Activated CD8-positive, alpha-beta memory T cell treated with anti-CD3 and anti-CD28 coated beads, Interleukin-2, amount 10 ng/mL, durations not matched to agents 7 days and 5 days (primary cell): ENCODE data around the gene ATF3. TPM values are rescaled to one million over a fixed set of nuclear protein-coding genes. Genes with fewer than 3 reads are reported as not detected.

ENCODE experiments used
- ATAC-seq: fragments of 150-1000 bp; cut with Tn5 transposase; one replicate; pipeline ENCODE4 v1.10.0; 2021; ENCODE audit warnings: moderate library complexity
- CTCF ChIA-PET: fragments of 350-600 bp; sonication (Branson Sonifier 250); formaldehyde crosslinking; loops from one replicate; lab custom pipeline; 2021; ENCODE audit warnings: antibody characterized with exemption; lab: Charles Lee
- DNase-seq: peaks from one replicate; pipeline ENCODE4 v3.0.0-alpha.2; 2020
- H3K27ac Mint-ChIP-seq: one replicate; pipeline ENCODE4 v1.8.0; 2021; ENCODE audit warnings: mild to moderate bottlenecking, mixed read lengths
- H3K27me3 Mint-ChIP-seq: one replicate; pipeline ENCODE4 v1.8.0; 2021; ENCODE audit warnings: mixed read lengths
- H3K36me3 Mint-ChIP-seq: one replicate; pipeline ENCODE4 v1.8.0; 2021; ENCODE audit warnings: mild to moderate bottlenecking, mixed read lengths
- H3K4me1 Mint-ChIP-seq: one replicate; pipeline ENCODE4 v1.8.0; 2021; ENCODE audit warnings: mixed read lengths
- H3K4me3 Mint-ChIP-seq: one replicate; pipeline ENCODE4 v1.8.0; 2021; ENCODE audit warnings: mild to moderate bottlenecking, moderate library complexity, mixed read lengths
- H3K9me3 Mint-ChIP-seq: one replicate; pipeline ENCODE4 v1.8.0; 2022; ENCODE audit warnings: low read depth, mixed read lengths
- total RNA-seq, 2 experiments: library from RNA; stranded (reverse); gene quantifications; one replicate each; pipeline ENCODE4 v1.2.3, GENCODE V29; 2021

Gene ATF3
- total RNA-seq, 2 experiments from 2014 or later, result 21.3 to 36.5 TPM

DNA sequence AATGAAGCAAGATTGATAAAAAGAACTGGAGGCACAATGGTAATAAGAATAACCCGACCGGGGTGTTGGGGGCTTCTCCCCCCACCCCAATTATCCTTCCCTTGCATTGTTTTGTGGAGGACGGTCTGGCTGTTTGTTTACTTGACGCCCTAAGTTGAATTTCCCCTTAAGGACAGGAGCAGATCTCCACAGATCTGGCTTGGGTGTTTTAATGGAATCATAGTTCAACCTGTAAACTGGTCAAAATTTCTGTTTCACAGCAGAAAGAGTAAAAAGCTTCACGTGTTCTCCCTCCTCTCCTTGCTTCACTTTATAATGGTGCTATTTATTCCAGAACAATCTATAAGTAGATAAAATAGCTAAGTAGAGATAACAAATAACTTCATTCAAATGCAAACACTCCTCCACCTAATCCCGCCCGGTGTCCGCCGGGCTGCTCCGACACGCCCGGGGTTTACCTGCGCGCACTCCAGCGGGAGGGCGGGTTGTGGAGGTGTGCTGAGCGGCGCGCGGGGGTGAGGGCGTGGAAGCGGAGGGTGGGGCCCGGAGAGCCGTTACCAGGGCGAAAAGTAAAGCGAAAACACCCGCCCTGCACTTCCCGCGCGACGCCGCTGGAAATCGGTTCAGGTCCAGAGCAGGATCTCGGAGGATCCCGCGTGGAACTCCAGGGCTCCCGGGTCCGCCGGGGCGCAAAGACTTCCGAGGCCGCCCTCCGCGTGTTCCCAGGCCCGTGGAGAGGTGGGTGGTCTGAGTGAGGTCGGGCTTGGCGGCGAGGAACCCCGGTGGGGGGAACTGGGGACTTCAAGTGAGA, 2.0 kb upstream of the ATF3 start:
- H3K27ac Mint-ChIP-seq, result peak overlapping the region; percentile 96
- CTCF ChIA-PET, result interaction anchor here (0.7 to 4.8 kb wide), 4 partner anchors 10 to 148 kb away, joined by 3 to 34 read pairs (median 9); no protein-coding TSS in a partner anchor
- ATAC-seq (peak; percentile 8), DNase-seq (peak; percentile 73)
- peaks cover 52% of the 10 kb centered on the region for H3K27me3 Mint-ChIP-seq
- H3K9me3 Mint-ChIP-seq, result no peaks in the 10 kb centered on the region
- H3K4me3 Mint-ChIP-seq, result peak overlapping the region; percentile 90
- peaks cover 37% of the 10 kb centered on the region for H3K4me1 Mint-ChIP-seq
- H3K36me3 Mint-ChIP-seq, result peaks cover 12% of the 10 kb centered on the region

DNA sequence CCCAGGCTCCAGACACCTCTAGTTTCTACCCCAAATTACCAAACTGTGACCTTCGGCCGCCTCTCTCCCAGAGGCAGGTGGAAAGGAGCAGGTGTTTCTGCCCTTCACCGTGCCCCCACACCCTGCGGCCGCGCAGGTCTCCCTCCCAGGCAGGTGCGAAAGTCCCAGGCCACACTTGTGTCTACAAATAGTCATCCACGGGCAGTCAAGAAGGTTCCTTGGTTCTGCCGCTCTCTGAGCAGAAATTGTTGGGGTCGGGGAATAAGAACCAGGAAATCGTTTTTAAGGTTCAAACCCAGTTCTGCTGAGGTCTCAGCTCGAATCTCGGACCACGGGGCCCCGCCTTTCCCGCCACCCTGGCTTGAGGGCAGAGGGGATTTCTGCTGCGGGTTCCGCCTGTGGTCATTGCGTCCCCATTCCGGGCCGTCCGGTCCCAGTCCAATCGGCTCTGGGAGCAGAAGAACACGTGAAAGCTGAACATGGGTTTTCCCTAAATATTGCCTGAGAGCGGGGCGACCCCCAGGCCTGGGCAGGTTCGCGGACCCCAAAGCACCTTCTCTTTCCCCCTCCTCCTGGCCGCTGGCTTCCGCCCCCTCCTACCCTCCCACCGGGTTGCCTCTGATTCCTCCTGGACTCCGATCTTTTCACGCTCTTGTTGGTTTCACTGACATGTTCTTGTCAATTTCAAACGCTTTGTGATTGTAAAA, 1.2 kb upstream of the ATF3 start:
- ATAC-seq (no peak), DNase-seq (peak; percentile 68)
- Mint-ChIP-seq H3K27ac (peak overlapping the region; percentile 96), H3K4me3 (peak overlapping the region; percentile 90), H3K9me3 (no peaks in the 10 kb centered on the region), H3K36me3 (peaks cover 12% of the 10 kb centered on the region), H3K4me1 (peaks cover 40% of the 10 kb centered on the region), H3K27me3 (peaks cover 45% of the 10 kb centered on the region)
- CTCF ChIA-PET, result interaction anchor here (1.2 to 4.8 kb wide), 5 partner anchors 10 to 150 kb away, joined by 3 to 34 read pairs (median 5); no protein-coding TSS in a partner anchor

- peaks cover 12% of the 10 kb centered on the region for H3K36me3 Mint-ChIP-seq
- peak overlapping the region; percentile 90 for H3K4me3 Mint-ChIP-seq
- peak overlapping the region; percentile 96 for H3K27ac Mint-ChIP-seq
- peaks cover 45% of the 10 kb centered on the region for H3K4me1 Mint-ChIP-seq
- no peaks in the 10 kb centered on the region for H3K9me3 Mint-ChIP-seq
- DNase-seq (no peak), ATAC-seq (peak; percentile 3)
- peaks cover 41% of the 10 kb centered on the region for H3K27me3 Mint-ChIP-seq
- CTCF ChIA-PET, result interaction anchor here (0.6 to 4.8 kb wide), 12 partner anchors 11 to 186 kb away, joined by 3 to 34 read pairs (median 4); no protein-coding TSS in a partner anchor
These were observed 609 bp upstream of the ATF3 start for GRCh38 chr1:212607913-212608391.

- DNase-seq, result peak; percentile 76
- CTCF ChIA-PET, result interaction anchor here (0.6 to 4.8 kb wide), 10 partner anchors 12 to 172 kb away, joined by 3 to 34 read pairs (median 4); no protein-coding TSS in a partner anchor
- peaks cover 33% of the 10 kb centered on the region for H3K27me3 Mint-ChIP-seq
- ATAC-seq, result peak; percentile 24
- H3K36me3 Mint-ChIP-seq, result peaks cover 16% of the 10 kb centered on the region
- peak overlapping the region; percentile 90 for H3K4me3 Mint-ChIP-seq
- H3K4me1 Mint-ChIP-seq, result peaks cover 57% of the 10 kb centered on the region
- H3K9me3 Mint-ChIP-seq, result no peaks in the 10 kb centered on the region
- H3K27ac Mint-ChIP-seq, result peak overlapping the region; percentile 96
These were observed 569 bp downstream of the ATF3 start for GRCh38 chr1:212608959-212609700.

DNA sequence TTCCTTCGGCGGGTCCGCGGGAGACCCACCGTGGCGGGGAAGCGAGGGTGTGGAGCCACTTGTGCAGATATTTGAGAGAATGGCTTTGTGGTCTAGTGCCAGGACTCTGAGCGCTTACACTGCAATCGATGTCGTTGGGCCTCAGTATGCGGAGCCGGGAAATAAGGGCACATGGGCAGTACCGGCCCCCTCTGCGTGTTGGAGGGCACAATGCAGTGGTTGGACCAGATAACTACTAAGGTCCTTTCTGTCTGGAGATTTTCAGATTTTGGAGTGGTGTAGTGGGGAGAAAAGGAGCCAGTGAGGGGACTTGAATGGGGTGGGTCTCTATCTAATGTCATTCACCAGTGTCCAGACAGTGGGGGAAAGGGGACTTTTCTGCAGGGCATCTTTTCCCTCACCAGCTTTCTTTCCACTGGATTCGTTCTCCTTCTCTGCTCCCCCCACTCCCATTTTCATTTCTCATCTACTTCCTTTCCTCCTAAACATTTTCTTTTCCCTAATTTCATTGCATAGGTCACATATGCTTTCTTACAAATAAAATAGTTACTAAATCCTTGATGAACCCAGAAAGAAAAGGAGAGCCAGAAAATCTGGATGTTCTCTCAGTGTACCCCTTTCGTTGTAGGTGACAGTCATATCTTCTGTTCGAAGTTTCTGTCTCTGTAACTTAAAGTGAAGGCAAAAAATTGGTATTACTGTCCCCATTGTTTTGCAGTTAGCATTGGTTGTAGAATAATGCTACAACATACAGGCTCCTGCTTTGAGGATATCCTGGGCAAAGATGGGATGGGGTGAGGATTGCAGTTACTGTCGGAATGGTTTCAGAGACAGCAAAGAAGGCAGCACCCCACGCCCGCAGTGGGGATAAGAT, 1.4 kb downstream of the ATF3 start:
- peak overlapping the region; percentile 96 for H3K27ac Mint-ChIP-seq
- no peak for DNase-seq
- CTCF ChIA-PET, result interaction anchor here (0.6 to 4.8 kb wide), 7 partner anchors 13 to 171 kb away, joined by 3 to 34 read pairs (median 4); no protein-coding TSS in a partner anchor
- H3K4me1 Mint-ChIP-seq, result peaks cover 63% of the 10 kb centered on the region
- ATAC-seq, result no peak
- H3K36me3 Mint-ChIP-seq, result peaks cover 23% of the 10 kb centered on the region
- no peaks in the 10 kb centered on the region for H3K9me3 Mint-ChIP-seq
- H3K4me3 Mint-ChIP-seq, result peak overlapping the region; percentile 90
- H3K27me3 Mint-ChIP-seq, result peaks cover 25% of the 10 kb centered on the region

DNA sequence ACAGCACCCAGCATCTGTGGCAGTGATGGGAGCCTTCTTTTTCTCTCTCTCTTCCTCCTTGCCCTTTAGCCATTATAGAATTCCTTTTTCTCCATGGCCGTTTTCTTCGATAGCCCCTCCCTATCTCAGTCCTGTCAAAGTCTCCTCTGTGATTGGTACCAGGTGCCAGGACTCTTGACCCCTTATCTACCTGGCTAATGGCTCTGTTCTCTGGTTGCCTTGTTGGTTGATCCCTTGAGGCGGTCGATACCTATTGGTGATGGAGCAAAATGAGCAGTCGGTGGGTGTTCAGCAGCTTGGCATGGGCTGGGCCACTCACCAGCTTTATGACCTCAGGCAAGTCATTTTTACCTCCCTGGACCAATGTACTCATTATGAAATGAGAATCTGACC, 2.0 kb downstream of the ATF3 start:
- DNase-seq (no peak), ATAC-seq (no peak)
- Mint-ChIP-seq H3K9me3 (no peaks in the 10 kb centered on the region), H3K4me3 (peak overlapping the region; percentile 90), H3K27ac (peak overlapping the region; percentile 24), H3K4me1 (peaks cover 65% of the 10 kb centered on the region), H3K27me3 (peaks cover 19% of the 10 kb centered on the region), H3K36me3 (peaks cover 29% of the 10 kb centered on the region)
- CTCF ChIA-PET, result interaction anchor here (0.9 to 3.0 kb wide), 2 partner anchors 55 to 133 kb away, joined by 6 to 17 read pairs; no protein-coding TSS in a partner anchor

DNA sequence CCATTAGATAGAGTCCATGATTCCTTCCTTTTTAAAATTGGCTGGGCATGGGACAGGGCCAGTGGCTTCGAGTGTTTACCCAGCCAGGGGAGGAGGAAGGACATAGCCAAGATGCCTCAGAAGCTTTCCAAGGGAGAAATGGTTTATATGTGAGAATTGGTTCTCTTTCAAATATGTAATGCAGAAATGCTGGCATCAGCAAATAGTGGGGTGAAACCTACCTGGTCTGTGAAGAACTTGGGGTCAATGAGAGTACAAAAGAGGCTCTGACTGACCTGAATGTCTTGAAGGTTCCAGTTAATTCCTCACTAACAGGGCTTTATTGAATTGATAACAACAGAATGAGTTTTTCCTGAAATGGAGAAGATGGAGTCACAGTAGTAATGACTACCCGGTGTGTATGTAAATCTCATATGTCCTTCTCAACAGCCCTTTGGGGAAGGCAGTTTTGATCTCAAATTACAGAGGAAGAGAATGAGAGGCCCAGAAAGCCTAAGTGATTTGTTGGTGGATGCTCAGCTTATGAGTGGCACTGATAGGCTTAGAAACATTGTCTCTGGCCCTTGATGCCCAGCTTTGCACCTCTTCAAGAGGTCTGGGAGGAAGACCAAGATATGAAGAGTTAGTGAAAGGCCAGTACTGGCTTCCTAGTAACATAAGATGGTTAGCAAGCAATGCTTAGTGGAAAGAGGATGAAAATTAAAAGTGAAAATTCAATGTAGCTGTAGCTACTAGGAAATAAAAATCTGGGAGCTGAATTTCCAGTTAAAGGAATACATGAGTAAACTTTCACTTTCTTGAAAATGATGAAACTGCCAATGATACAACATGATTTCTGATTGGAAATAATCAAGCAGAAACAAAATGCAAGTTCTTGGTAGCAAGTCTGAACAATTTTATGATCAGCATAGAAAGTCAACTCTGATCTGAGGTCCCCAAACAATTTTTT, 2.7 kb downstream of the ATF3 start:
- peaks cover 35% of the 10 kb centered on the region for H3K36me3 Mint-ChIP-seq
- DNase-seq (no peak), ATAC-seq (no peak)
- no peaks in the 10 kb centered on the region for H3K9me3 Mint-ChIP-seq
- H3K27me3 Mint-ChIP-seq, result peaks cover 12% of the 10 kb centered on the region
- CTCF ChIA-PET, result interaction anchor here (0.9 to 3.0 kb wide), 5 partner anchors 54 to 180 kb away, joined by 3 to 17 read pairs (median 6); no protein-coding TSS in a partner anchor
- H3K4me3 Mint-ChIP-seq, result peak overlapping the region; percentile 90
- peaks cover 58% of the 10 kb centered on the region for H3K4me1 Mint-ChIP-seq
- no peak overlapping the region for H3K27ac Mint-ChIP-seq

DNA sequence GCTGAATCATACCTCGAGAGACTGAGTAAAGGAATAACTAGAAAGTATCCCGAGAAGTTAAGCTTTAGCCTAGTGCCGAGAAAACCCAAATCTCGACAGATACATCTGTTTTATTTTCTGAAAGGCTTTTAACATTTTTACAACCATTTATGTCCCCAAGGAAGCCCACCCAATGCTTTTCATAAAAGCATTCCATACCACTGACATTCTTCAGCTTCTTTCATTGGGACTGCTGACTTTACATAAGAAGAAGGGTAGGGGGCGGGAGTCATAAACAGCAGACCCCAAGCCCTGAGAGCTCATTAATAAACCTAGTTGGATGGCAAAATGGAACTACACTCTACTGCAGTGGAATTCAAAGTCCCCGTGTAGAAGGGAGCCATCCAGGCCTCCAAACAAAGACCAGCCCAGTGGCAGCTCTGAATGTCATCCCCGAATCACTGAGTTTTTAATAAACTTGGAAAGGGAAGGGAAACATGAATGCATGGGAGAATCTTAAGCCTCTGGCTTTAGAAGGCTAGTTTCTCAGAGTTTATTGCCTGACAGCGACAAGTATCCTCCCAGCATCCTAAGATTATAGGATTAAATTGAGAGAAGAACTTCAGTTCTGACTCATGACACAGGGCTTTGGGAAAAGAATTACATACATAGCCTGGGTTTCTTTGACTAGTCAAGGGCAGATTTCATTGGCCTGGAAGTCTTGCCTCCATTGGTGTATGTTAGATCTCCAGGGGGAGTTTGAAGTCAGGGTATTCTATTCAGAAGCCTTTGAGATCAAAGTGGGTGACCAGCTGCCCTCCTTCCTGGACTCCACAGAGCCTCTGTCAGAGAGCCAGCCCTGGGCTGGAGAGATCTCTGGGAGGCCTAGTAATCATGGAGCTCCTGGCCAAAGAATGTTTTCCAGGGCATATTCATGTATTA, 3.7 kb downstream of the ATF3 start:
- H3K4me3 Mint-ChIP-seq, result no peak overlapping the region
- H3K4me1 Mint-ChIP-seq, result peaks cover 51% of the 10 kb centered on the region
- CTCF ChIA-PET, result interaction anchor here (1.2 to 1.6 kb wide), 3 partner anchors 53 to 179 kb away, joined by 3 to 6 read pairs (median 4); no protein-coding TSS in a partner anchor
- peaks cover 43% of the 10 kb centered on the region for H3K36me3 Mint-ChIP-seq
- DNase-seq, result no peak
- H3K27me3 Mint-ChIP-seq, result peaks cover 4% of the 10 kb centered on the region
- ATAC-seq, result no peak
- no peak overlapping the region for H3K27ac Mint-ChIP-seq
- H3K9me3 Mint-ChIP-seq, result no peaks in the 10 kb centered on the region

- Mint-ChIP-seq H3K4me1 (peaks cover 51% of the 10 kb centered on the region), H3K27me3 (no peaks in the 10 kb centered on the region), H3K4me3 (no peak overlapping the region), H3K27ac (no peak overlapping the region), H3K36me3 (peaks cover 55% of the 10 kb centered on the region), H3K9me3 (no peaks in the 10 kb centered on the region)
- ATAC-seq (no peak), DNase-seq (no peak)
- CTCF ChIA-PET, result interaction anchor here (0.9 to 2.2 kb wide), 6 partner anchors 16 to 156 kb away, joined by 3 to 12 read pairs (median 4); no protein-coding TSS in a partner anchor
These were observed 5.1 kb downstream of the ATF3 start for GRCh38 chr1:212613440-212614335.
